Measurements from ENCODE around the gene BCR.

Gene BCR

DNA sequence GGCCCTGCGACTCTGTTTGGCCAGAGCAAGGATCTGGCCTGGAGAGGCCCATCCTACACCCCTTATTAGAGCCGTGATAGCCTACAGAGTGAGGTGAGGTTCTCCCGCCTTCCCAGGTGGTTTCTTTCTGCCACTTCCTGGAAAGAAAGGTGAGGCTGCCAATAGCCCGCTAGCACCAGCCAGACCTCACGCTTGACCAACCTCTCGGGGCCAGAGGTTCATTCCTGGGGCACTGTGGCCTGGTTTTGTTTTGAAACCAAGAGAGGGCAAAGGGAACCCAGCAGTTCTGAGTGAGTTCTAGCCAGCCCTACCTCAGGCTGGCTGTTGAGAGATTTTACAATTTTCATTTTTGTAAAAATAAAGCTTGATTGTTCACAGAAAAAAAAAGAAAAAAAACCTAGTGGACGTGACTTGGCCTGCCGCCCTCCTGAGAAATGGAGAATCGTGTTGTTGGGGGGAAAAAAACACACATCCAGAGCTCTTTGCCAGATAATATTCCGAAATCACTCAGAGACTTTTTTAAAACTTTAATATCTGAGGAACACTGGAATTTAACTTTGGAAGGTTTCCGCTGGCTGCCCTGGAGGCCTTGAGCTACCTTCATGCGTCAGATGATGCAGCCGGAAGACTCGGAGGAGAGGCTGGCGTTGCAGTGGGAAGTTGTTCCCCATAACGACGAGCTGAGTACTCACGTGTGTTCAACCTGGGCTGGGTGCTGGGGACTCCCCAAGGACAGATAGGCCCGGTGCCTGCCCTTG is 84.5 kb downstream of the BCR start:
- in situ Hi-C loops (cut with HindIII; ENCODE audit: low sequenced_read_pairs): no loop called here
- TF ChIP-seq CTCF (IDR thresholded peaks at IDR 0.05; ENCODE audit: low read depth, low read length): no peak
- DNase-seq (ENCODE audit: low read depth, low spot score): no peak
- H3K4me3 ChIP-seq (ENCODE audit: low read depth, low read length): no peak overlapping the region

GRCh38 chr22:23265368-23265700 is 85.0 kb downstream of the BCR start:
- no peak overlapping the region for H3K4me3 ChIP-seq (ENCODE audit: low read depth, low read length)
- no peak for TF ChIP-seq CTCF (IDR thresholded peaks at IDR 0.05; ENCODE audit: low read depth, low read length)
- DNase-seq (ENCODE audit: low read depth, low spot score): no peak
- in situ Hi-C loops (cut with HindIII; ENCODE audit: low sequenced_read_pairs): no loop called here

DNA sequence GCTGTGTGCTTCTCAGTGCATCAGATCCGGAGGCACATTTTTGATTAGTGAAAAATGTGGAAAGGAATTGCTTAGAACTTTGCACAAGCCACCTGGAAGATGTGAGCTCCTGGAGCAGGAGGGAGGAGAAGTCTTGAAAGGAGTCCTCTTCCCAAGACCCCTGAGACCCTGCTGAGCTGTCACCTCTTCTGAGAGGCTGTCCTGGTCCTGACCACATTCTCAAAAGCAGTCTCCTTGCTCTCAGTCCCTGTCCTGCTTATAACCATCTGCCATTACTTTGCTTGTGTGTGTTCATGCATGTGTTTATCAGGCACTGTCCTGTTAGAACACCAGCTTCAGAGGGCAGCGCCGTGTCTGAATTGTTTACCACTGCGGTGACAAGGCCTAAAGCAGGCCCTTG is 86.5 kb downstream of the BCR start:
- no peak overlapping the region for H3K4me3 ChIP-seq (ENCODE audit: low read depth, low read length)
- in situ Hi-C loops (cut with HindIII; ENCODE audit: low sequenced_read_pairs): no loop called here
- no peak for TF ChIP-seq CTCF (IDR thresholded peaks at IDR 0.05; ENCODE audit: low read depth, low read length)
- no peak for DNase-seq (ENCODE audit: low read depth, low spot score)

DNA sequence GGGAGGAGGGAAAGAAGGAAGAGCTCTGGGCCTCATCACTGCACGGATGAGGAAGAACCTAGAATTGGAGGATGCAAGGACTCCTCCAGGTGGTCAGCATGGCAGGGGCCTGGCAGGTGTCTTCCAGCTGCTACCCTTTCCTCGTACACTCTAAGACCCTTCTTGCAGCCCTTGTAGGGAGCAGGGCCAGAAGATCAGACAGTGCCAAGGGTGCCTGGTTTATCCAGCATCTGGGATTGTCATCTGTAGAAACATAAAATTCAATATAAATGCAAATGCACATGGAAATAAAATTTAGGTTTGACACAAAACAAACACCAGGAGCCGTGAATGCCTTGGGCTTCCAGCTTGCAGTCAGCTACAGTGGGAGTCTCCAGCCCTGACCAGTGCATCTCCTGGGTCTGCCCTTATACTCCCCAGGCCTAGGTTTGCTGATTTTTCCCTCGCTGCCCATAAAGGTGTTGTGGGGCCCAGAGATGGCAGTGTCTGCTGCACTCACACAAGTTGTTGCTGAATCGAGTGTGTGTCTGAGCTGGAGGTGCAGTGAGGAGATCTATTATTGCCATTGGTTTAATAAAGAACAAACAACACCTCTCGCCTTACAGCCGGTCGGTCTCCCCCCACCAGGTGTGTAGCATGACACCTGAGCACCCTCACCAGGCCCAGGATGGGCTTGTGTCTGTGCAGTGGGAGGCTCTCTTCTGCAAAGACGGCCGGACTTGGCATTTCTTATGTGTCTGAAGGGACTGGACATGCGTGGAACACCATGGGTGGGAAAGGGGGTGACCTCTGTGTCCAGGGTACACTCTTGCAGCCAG is 87.1 kb downstream of the BCR start:
- DNase-seq (ENCODE audit: low read depth, low spot score): no peak
- TF ChIP-seq CTCF (IDR thresholded peaks at IDR 0.05; ENCODE audit: low read depth, low read length): no peak
- in situ Hi-C loops (cut with HindIII; ENCODE audit: low sequenced_read_pairs): no loop called here

DNA sequence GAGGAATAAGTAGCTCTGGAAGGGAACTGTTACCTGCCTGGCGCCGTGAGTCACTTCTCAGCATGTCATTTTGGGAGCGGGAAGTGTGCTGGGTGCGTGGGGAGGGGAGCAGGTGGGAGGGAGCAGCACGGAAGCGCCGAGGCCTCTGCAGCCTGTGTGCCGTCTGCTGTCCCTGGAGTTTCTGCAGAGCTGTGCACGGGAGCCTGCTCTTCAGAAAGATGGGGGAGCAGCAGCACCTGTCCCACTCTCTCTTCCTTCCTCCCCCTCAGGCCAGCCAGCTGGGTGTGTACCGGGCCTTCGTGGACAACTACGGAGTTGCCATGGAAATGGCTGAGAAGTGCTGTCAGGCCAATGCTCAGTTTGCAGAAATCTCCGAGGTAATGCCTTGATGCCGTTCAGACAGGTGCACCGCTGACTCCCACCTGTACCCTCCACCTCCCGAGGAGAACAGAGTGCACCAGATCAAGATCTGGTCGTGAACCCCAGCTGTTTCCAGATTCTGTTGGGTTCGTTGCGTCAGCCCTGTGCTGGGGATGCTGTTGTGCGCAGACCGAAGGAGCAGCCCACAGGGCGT is 87.9 kb downstream of the BCR start:
- DNase-seq (ENCODE audit: low read depth, low spot score): no peak
- TF ChIP-seq CTCF (IDR thresholded peaks at IDR 0.05; ENCODE audit: low read depth, low read length): no peak
- in situ Hi-C loops (cut with HindIII; ENCODE audit: low sequenced_read_pairs): no loop called here
- no peak overlapping the region for H3K4me3 ChIP-seq (ENCODE audit: low read depth, low read length)

More for the DNA sequence above, 87.1 kb downstream of the BCR start:
- no peak overlapping the region for H3K4me3 ChIP-seq (ENCODE audit: low read depth, low read length)

GRCh38 chr22:23268877-23269276 is 88.6 kb downstream of the BCR start:
- TF ChIP-seq CTCF (IDR thresholded peaks at IDR 0.05; ENCODE audit: low read depth, low read length): no peak
- DNase-seq (ENCODE audit: low read depth, low spot score): no peak
- in situ Hi-C loops (cut with HindIII; ENCODE audit: low sequenced_read_pairs): no loop called here
- no peak overlapping the region for H3K4me3 ChIP-seq (ENCODE audit: low read depth, low read length)
